Right atrium auricular region (tissue), 2 donors: ENCODE results near the gene NAP1L4. TPM values are rescaled to one million over a fixed set of nuclear protein-coding genes. Genes with fewer than 3 reads are reported as not detected.

Experiments
- DNase-seq: peaks from one replicate; pipeline ENCODE4 v3.0.0-alpha.2; 2019; ENCODE audit warnings: low spot score
- H3K27ac ChIP-seq, 2 donors: fragments of 200-600 bp; sonication (generic); 1 replicate in 1 of 2; 2 replicates in 1 of 2; pipeline ENCODE4 v1.5.1; 2016 to 2019
- H3K27me3 ChIP-seq, 2 donors: fragments of 200-600 bp; sonication (generic); one replicate each; pipeline versions ENCODE4 v1.5.1 to v1.6.0; 2017 to 2019
- H3K36me3 ChIP-seq: fragments of 200-600 bp; sonication (generic); one replicate; pipeline ENCODE4 v1.5.1; 2016
- H3K4me1 ChIP-seq, 2 donors: fragments of 200-600 bp; sonication (generic); one replicate each; pipeline versions ENCODE4 v1.5.1 to v1.6.0; 2017 to 2019
- H3K4me3 ChIP-seq, 2 donors: fragments of 200-600 bp; sonication (generic); 1 replicate in 1 of 2; 2 replicates in 1 of 2; pipeline ENCODE4 v1.5.1; 2017 to 2019; ENCODE audit warnings: mild to moderate bottlenecking in 1 of 2, moderate library complexity in 1 of 2
- H3K9me3 ChIP-seq, 2 donors: fragments of 200-600 bp; sonication (generic); one replicate each; pipeline ENCODE4 v1.5.1; 2019
- CTCF ChIP-seq, 2 donors: fragments of 200-600 bp; sonication (generic); IDR thresholded peaks; one replicate each; pipeline ENCODE4 v1.5.1; 2019; ENCODE audit warnings: antibody characterized with exemption in 2 of 2
- total RNA-seq, 2 donors: library from RNA; depleted of rRNA; stranded (reverse); fragments of >200 nt; gene quantifications; one replicate each; pipeline ENCODE4 v1.1.0, GENCODE V29; 2016

The NAP1L4 gene
- total RNA-seq, 2 donors from 2014 or later = 79.2 to 128 TPM

GRCh38 chr11:3014943-3015342 is 22.8 kb upstream of the NAP1L4 start:
- H3K9me3 ChIP-seq = no peaks in the 10 kb centered on the region
- H3K4me3 ChIP-seq = no peak overlapping the region
- no peaks in the 10 kb centered on the region for H3K4me1 ChIP-seq
- TF ChIP-seq CTCF (IDR thresholded peaks at IDR 0.05) = no peak
- H3K27me3 ChIP-seq = no peaks in the 10 kb centered on the region
- no peak overlapping the region for H3K27ac ChIP-seq
- peaks cover 90% of the 10 kb centered on the region for H3K36me3 ChIP-seq
- no peak for DNase-seq

- no peak overlapping the region for H3K4me3 ChIP-seq
- no peak for TF ChIP-seq CTCF (IDR thresholded peaks at IDR 0.05)
- H3K27ac ChIP-seq = no peak overlapping the region
- H3K9me3 ChIP-seq = no peaks in the 10 kb centered on the region
- H3K4me1 ChIP-seq = no peaks in the 10 kb centered on the region
- peaks cover 88% of the 10 kb centered on the region for H3K36me3 ChIP-seq
- H3K27me3 ChIP-seq = no peaks in the 10 kb centered on the region
- DNase-seq = no peak
Measured at GRCh38 chr11:3014057-3014938, 22.2 kb upstream of the NAP1L4 start.

- no peaks in the 10 kb centered on the region for H3K9me3 ChIP-seq
- H3K4me3 ChIP-seq = no peak overlapping the region
- TF ChIP-seq CTCF (IDR thresholded peaks at IDR 0.05) = no peak
- no peak for DNase-seq
- no peak overlapping the region for H3K27ac ChIP-seq
- no peaks in the 10 kb centered on the region for H3K27me3 ChIP-seq
- no peaks in the 10 kb centered on the region for H3K4me1 ChIP-seq
- H3K36me3 ChIP-seq = peaks cover 76% of the 10 kb centered on the region
Measured at GRCh38 chr11:3011891-3012885, 20.1 kb upstream of the NAP1L4 start.

GRCh38 chr11:3010521-3011275 is 18.6 kb upstream of the NAP1L4 start:
- Histone ChIP-seq H3K27me3 (no peaks in the 10 kb centered on the region), H3K9me3 (no peaks in the 10 kb centered on the region), H3K4me1 (no peaks in the 10 kb centered on the region), H3K4me3 (no peak overlapping the region), H3K27ac (no peak overlapping the region), H3K36me3 (peaks cover 72% of the 10 kb centered on the region)
- no peak for DNase-seq
- TF ChIP-seq CTCF (IDR thresholded peaks at IDR 0.05) = no peak

GRCh38 chr11:3010004-3010403 is 17.9 kb upstream of the NAP1L4 start:
- Histone ChIP-seq H3K9me3 (no peaks in the 10 kb centered on the region), H3K27me3 (no peaks in the 10 kb centered on the region), H3K4me1 (no peaks in the 10 kb centered on the region), H3K4me3 (no peak overlapping the region), H3K36me3 (peaks cover 69% of the 10 kb centered on the region), H3K27ac (no peak overlapping the region)
- DNase-seq = no peak
- no peak for TF ChIP-seq CTCF (IDR thresholded peaks at IDR 0.05)
